Measurements from ENCODE around the gene BORCS5.
A peak's percentile ranks its signal among the peaks of the same experiment; 100 is the strongest.
"Not testable (repeated sequence)": the region's sequence is repeated elsewhere in the genome, so short reads cannot be mapped to it uniquely, and the experiment has no call there.

The BORCS5 gene

DNA sequence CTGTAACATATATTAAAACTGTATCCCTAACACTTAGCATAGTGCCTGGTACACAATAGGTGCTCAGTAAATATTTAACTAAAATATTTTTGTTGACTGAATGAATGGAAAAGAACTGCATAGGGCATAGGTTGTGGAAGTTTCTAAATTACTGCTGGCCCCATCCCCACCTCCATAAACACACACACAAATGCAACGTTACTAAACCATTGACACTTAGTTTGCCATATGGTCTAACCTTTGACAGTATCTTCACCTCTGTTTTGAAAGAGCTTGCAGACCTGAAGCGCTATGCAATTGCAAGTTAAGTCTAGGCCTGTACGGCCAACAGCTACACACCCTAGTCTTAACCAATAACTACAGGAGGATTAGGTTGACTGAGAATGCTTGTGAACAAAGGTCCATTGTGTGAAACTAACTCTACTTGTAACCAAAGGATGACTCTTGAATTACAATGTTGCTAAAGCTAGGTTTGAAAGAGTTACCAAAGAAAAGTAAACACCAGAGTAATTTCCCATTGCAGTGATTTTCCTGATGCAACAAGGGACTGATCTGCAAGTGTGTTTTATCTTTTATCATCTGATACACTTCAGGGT, 5.9 kb upstream of the BORCS5 start:
- H3K4me3 ChIP-seq (ENCODE audit: low read length), result peak overlapping the region; percentile 56
- no peak for DNase-seq (ENCODE audit: low read depth, low spot score)

DNA sequence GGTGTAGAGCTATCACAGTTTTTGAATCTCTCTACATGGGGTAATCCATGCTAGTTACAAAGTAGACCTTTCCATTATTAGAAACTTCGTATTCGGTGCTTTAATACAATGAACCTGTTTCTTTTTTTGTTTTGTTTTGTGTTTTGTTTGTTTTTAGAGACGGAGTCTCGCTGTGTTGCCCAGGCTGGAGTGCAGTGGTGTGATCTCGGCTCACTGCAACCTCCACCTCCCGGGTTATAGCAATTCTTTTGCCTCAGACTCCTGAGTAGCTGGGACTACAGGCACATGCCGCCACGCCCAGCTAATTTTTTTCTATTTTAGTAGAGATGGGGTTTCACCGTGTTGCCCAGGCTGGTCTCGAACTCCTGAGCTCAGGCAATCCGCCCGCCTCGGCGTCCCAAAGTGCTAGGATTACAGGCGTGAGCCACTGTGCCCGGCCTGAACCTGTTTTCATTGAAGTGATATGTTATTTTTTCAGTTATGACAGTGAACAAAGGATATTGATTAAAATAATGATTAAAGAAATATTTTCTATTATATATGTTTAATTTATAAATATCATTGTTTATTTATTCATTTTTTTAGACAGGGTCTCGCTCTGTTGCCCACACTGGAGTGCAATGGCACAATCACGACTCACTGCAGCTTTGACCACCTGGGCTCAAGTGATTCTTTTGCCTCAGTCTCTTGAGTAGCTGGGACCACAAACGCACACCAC, 5.3 kb upstream of the BORCS5 start:
- not testable (repeated sequence) for DNase-seq (ENCODE audit: low read depth, low spot score)

DNA sequence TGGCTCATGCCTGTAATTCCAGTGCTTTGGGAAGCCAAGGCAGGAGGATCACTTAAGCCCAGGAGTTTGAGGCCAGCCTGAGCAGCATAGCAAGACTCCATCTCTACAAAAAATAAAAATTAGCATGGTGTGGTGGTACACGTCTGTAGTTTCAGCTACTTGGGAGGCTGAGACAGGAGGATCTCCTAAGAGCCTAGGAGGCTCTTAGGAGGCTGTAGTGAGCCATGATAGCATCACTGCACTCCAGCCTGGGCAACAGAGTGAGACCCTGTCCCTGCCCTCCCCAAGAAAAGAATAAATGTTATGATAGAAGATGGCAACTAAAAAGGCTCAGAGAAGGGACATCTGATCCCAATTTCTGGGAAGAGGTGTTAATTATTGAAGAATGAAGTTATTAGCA, 3.6 kb upstream of the BORCS5 start:
- H3K4me3 ChIP-seq (ENCODE audit: low read length), result no peak overlapping the region
- no peak for DNase-seq (ENCODE audit: low read depth, low spot score)

More for the DNA sequence above, 5.3 kb upstream of the BORCS5 start:
- not testable (repeated sequence) for H3K4me3 ChIP-seq (ENCODE audit: low read length)

DNA sequence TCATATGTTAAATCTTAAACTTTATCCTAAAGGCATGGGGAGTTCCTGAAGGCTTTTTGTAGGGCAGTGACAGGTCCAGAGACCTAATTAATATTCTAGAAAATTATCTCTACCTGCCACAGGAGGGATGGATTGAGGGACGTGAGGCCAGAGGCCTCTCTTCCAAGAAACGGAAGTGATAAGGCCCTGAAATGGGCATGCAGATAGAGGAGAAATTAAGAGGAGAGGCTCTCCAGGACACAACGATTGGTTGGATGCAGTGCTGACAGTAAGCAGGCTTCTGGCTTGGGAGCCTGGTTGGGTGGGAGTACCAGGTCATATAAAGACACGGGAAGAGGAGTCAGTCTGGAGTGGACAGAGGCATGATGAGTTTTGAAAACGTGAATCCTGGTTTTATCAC, 3.1 kb upstream of the BORCS5 start:
- H3K4me3 ChIP-seq (ENCODE audit: low read length), result no peak overlapping the region
- DNase-seq (ENCODE audit: low read depth, low spot score), result no peak

DNA sequence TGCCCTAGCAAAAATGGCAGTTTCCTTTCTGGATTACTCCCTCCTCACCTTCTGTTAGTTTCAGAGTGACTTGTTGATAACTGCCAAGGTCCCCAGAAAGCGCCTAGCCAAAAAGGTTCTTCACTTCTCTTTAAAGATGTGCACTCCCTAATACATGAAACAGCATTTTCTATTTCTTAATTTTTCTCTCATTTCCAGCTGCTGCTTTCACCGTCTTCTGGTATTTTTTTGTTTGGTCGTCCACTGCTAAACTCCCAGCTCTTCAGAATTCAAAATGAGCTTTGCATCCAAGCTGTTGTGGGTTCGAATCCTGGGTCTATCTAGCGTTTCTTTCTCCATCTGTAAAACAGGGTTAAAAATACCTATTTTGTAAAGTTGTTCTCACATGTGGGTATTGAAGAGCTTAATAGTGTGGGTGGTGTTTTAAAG, 397 bp upstream of the BORCS5 start:
- H3K4me3 ChIP-seq (ENCODE audit: low read length), result peak overlapping the region; percentile 89
- no peak for DNase-seq (ENCODE audit: low read depth, low spot score)

DNA sequence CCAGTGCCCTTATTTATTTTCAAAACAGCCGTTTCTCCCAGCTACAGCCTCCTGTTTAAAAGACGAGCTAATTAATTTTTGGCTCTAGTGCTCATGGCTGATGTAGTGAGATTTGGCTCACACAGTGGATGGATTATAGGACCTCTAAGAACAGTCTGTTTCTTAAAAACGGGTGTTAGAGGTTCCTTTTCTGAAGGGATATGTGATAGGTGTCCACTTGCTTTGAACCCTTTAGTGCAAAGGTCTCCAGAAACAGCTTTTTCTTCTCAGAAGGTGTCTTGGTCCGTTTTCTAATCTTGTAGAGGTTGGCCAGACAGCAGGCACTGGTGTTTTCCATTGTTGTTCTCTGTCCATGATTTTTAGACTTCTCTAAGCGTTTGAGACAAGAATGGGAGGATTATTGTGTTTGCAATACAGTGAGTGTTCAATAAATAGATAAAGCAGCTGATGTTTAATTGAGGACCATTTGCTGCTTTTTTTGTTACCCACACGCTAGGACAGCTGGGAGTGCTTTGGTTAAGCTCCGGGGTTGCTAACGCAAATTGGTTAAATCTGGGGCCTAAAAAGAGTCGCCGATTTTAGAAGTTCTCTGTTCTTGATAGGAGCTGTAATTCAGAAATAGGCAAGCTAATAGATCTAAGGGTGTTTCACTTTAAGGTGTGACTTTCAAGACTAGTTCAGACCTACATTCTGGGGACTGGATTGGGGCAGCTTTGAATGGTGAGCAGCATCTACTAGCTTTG, 1.0 kb downstream of the BORCS5 start:
- no peak for DNase-seq (ENCODE audit: low read depth, low spot score)
- H3K4me3 ChIP-seq (ENCODE audit: low read length), result peak overlapping the region; percentile 89

DNA sequence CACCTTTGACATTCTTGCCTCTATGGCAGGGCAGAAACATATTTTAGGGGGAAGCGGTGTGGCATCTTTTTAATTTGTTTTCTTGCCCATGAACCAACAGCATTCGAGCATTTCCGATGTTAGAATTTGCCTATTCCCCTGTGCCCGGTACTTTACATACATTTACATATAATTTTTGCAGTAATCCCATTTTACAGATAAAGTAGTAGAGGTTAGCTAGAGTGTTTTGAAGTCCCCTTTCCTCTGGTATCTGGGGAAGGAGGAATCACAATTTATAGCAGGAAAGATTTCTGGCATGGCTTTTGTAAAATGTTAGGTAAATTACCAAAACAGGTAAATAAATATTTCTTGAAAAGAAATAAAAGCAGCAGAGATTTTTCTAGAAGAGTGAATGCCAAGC, 1.6 kb downstream of the BORCS5 start:
- no peak for DNase-seq (ENCODE audit: low read depth, low spot score)
- peak overlapping the region; percentile 89 for H3K4me3 ChIP-seq (ENCODE audit: low read length)

DNA sequence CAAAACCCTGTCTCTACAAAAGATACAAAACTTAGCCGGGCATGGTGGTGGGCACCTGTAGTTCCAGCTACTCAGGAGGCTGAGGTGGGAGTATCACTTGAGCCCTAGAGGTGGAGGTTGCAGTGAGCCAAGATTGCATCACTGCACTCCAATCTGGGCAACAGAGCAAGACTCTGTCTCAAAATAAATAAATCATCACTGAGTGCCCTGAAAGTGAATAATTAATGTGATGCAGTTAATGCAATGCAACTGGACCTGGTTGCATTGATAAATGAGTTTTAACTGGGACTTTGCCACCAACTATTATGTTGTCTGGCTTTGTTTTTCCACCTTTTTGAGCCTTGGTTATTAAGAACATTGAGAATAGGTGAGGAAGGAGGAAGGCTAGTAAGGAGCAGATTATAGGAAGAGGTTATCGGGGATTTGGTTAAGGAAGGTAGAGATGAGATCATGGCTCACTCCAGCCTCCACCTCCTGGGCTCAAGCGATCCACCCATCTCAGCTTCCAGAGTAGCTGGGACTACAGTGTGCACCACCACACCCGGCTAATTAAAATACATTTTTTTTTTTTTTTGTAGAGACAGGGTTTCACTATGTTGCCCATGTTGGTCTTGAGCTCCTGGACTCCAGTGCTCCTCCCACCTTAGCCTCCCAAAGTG, 8.0 kb downstream of the BORCS5 start:
- no peak for DNase-seq (ENCODE audit: low read depth, low spot score)
- H3K4me3 ChIP-seq (ENCODE audit: low read length), result no peak overlapping the region

DNA sequence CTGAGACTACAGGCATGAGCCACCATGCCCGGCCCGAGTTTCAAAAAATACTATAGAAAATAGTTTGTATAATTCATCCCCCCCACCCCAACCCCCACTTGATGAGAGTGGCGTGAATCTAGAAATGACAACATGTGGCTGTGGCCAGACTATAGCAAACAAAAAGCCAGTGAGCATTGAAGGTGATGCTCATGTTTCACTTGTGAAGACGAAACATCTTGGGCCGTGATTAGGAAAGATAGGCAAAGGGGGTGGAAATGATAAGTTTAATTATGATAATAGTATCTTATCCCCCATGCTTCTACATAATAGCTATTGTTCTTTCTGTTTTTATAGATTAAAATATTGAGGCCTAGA, 8.5 kb downstream of the BORCS5 start:
- no peak overlapping the region for H3K4me3 ChIP-seq (ENCODE audit: low read length)
- DNase-seq (ENCODE audit: low read depth, low spot score), result no peak

DNA sequence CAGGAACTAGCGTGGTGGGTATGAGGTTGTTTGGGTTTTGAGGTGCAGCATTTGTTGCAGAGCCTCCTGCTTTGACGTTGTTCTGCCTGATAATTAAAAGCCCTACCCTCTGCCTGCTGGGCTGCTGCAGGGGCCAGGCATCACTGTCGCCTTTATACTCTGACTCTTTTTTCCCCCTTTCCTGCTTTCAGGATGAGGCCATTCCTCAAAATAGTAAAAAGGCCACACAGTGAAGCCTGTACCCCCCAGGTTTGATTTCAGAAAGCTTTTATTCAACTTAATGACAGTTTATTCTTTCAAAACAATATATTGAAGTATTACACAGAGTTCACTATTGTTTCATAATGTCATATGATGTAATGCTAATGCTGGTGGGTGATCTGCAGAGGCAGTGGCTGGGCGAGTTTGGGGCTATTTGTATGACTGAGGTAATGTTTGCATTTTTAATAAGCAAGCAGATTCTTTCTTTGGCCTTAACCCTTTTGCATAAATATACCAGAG, 9.1 kb downstream of the BORCS5 start:
- no peak for DNase-seq (ENCODE audit: low read depth, low spot score)
- no peak overlapping the region for H3K4me3 ChIP-seq (ENCODE audit: low read length)

DNA sequence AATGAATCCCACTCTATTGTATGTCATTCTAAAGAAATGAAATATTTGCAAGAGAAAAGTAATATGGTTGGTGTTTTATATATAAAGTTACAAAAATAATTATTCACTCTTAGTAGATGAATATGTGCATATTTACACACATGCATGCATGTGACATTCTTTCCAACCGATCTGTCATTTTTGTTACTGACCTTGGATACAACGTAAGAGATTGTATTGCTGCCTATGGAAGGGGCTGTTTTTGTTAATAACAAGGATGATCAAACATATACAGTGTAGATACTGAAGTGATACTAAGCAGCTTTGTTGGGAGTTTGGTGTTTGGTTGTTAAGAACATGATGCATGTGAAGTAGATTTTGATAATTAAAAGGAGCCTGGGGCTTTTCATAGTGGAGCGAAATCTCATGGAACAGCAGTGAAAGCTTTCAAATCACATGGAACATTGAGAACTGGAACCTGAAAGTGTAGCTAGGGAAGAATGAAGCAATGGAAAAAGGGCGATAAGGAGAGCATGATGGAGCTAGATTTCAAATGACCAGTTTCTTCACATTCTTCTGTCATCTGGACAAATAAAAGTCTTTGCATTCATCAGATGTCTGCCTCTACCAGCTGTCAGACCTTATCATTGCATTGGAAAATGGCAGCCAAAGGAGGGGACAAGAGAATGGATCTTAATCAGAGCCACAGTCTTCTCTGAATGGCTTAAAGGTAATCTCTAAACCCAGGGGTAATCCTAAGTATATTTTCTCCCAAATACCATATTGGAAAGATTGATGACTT, 10.0 kb downstream of the BORCS5 start:
- no peak overlapping the region for H3K4me3 ChIP-seq (ENCODE audit: low read length)

DNA sequence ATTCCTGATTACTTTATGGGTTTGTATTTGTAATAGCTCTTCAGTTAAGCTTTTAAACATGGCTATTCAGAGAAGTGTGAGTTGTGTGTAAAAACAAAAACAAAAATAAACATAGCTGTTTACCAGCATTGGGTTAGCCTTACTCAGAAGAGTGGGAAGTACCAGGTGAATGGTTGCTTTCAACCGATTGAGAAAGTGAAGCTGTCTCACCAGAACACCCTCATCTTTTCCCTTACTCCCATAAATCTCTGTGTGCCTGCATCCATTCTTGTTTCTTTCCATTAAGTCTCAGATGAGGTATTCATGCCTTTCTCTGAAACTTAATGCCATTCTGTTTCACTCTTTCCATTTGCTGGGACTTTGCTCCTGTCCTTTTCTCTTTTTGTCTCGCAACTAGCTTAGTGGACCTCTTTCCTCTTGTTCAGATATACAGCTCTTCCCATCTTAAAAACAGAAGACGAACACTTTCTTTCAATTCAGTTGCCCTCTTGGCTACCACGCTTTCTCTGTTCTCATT, 10.7 kb downstream of the BORCS5 start:
- no peak for DNase-seq (ENCODE audit: low read depth, low spot score)
- H3K4me3 ChIP-seq (ENCODE audit: low read length), result no peak overlapping the region

More for the DNA sequence above, 10.0 kb downstream of the BORCS5 start:
- DNase-seq (ENCODE audit: low read depth, low spot score), result no peak

DNA sequence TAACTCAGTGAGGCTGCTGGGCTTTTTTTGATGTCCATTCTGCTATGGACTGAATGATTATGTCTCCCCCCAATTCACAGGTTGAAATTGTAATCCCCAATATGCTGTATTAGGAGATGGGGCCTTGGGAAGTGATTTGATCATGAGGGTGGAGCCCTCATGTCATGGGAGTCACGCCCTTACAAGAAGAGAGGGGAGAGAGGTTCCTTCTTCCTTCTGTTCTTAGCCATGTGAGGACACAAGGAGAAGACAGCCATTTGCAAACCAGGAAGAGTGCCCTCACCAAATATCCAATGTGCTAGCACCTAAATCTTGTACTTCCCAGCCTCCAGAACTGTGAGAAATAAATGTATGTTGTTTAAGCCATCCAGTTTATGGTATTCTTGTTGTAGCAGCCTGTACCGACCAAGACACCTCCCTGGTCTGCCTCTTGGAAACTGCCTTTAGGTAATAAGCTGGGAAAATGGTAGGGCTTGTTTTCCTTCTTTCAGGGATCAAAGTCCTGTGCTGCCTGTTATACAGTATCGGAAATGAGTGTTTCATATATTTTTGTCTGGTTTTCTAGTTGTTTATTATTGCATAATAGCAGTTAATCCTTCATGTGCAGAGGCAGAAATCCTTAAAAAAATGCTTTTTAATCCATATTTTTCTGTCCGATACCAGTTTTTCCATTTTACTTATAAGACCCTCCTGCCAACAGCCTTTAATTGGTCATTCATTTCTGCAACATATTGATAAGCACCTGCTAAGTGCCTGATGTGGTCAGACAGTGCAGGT, 16.3 kb downstream of the BORCS5 start:
- H3K4me3 ChIP-seq (ENCODE audit: low read length), result no peak overlapping the region
- no peak for DNase-seq (ENCODE audit: low read depth, low spot score)

DNA sequence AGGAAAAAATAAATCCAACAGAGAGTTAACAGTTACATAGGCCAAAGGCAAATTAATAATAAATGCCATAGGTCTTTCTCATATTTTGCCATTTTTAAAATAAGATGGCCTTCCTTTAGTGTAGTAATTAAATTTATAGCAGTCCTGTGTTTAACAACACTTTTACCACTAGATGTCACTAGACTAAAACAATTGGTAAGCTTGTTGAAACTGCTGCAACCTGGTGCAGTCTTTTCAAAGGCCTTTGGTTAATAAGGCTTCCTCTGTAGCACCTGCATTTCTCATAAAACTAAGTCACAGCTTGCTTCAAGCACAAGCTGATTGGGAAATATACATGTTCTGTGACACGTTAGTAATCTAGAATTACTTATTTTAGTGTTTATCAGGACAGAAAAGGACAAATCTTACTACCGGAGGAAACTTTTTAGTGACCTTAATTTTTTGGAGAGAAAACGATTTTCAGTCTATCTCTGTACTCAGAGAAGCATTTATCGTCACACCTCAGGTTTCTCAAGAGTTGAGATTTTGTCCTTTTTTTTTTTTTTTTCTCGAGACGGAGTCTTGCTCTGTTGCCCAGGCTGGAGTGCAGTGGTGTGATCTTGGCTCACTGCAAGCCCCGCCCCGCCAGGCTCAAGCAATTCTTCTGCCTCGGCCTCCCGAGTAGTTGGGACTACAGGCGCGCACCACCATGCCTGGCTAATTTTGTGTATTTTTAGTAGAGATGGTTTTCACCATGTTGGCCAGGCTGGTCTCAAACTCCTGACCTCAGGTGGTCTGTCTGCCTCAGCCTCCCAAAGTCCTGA, 20.0 kb downstream of the BORCS5 start:
- no peak overlapping the region for H3K4me3 ChIP-seq (ENCODE audit: low read length)
- DNase-seq (ENCODE audit: low read depth, low spot score), result peak; percentile 90

DNA sequence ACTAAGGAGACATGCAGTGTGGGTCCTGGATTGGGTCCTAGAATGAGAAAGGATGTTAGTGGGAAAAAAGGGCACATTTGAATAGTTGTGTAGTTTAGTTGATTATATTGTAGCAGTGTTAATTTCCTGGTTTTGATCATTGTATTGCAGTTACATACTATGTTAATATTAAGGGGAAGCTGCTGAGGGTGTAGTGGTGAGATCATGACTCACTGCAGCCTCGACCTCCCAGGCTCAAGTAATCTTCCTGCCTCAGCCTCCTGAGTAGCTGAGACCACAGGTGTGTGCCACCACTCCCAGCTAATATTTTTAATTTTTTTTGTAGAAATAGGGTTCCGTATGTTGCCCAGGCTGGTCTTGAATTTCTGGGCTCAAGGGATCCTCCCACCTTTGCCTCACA, 21.7 kb downstream of the BORCS5 start:
- H3K4me3 ChIP-seq (ENCODE audit: low read length), result no peak overlapping the region
- DNase-seq (ENCODE audit: low read depth, low spot score), result no peak

DNA sequence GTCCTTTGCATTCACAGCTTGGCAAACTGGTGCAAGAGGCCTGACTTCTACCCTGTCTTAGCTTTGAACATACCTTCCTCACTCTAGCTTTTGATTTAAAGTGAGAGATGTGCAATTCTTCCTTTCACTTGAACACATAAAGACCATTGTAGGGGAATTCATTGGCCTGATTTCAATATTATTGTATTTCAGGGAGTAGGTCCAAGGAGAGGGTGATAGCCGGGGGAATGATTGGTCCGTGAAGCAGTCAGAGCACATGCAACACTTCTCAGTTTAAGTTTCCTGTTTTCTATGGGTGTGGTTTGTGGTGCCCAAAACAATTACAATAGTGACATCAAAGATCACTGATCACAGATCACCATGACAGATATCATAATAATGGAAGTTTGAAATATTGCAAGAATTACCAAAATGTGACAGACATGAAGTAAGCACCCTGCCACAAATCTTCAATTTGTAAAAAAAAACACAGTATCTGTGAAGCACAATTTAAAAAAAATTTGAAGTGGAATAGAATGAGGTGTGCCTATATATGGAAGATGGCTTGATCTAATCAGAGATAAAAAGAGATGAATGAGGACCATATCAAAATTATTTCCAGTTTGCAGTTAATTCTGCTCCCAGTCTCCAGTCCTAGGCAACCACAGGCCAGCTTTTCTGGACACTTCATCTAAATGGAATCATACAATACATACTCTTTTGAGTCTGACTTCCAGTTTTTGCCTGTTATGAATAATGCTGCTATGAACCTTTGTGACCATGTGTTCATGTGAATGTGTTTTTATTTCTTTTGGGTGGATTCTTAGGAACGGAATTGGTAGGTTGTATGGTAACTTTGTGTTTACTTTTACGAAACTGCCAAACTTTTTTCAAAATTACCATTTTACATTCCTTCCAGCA, 23.2 kb downstream of the BORCS5 start:
- no peak for DNase-seq (ENCODE audit: low read depth, low spot score)
- H3K4me3 ChIP-seq (ENCODE audit: low read length), result no peak overlapping the region

Measured in Jurkat, Clone E6-1 (cell line).